Osteocyte (in vitro differentiated cells): ENCODE results near the gene WBP2. TPM values are rescaled to one million over a fixed set of nuclear protein-coding genes. Genes with fewer than 3 reads are reported as not detected.

Experiments used
- DNase-seq: peaks from one replicate; pipeline ENCODE4 v3.0.0; 2021; ENCODE audit warnings: mixed read lengths; ENCODE audit not compliant: unreplicated experiment; ENCODE audit errors: extremely low spot score
- H3K27ac Mint-ChIP-seq: one replicate; pipeline ENCODE4 v1.8.0; 2021; ENCODE audit warnings: mild to moderate bottlenecking, mixed read lengths; ENCODE audit not compliant: unreplicated experiment
- H3K27me3 Mint-ChIP-seq: one replicate; pipeline ENCODE4 v1.8.0; 2021; ENCODE audit warnings: mixed read lengths; ENCODE audit not compliant: unreplicated experiment
- H3K36me3 Mint-ChIP-seq: one replicate; pipeline ENCODE4 v1.8.0; 2021; ENCODE audit warnings: mixed read lengths; ENCODE audit not compliant: unreplicated experiment
- H3K4me1 Mint-ChIP-seq: one replicate; pipeline ENCODE4 v1.8.0; 2021; ENCODE audit warnings: mixed read lengths; ENCODE audit not compliant: unreplicated experiment
- H3K4me3 Mint-ChIP-seq: one replicate; pipeline ENCODE4 v1.8.0; 2021; ENCODE audit warnings: mild to moderate bottlenecking, moderate library complexity, mixed read lengths; ENCODE audit not compliant: unreplicated experiment
- H3K9me3 Mint-ChIP-seq: one replicate; pipeline ENCODE4 v1.8.0; 2021; ENCODE audit warnings: mixed read lengths; ENCODE audit not compliant: unreplicated experiment
- CTCF ChIP-seq: fragments of 200-600 bp; sonication (generic); IDR thresholded peaks from 2 replicates; pipeline ENCODE4 v1.5.0; 2021; ENCODE audit warnings: antibody characterized with exemption, mild to moderate bottlenecking, moderate library complexity
- total RNA-seq: library from RNA; stranded (reverse); gene quantifications from 2 replicates; pipeline ENCODE4 v1.2.1, GENCODE V29; 2021

Gene WBP2
- total RNA-seq, 1 donor from 2014 or later, result 88.2 TPM

- Mint-ChIP-seq H3K36me3 (peaks cover 7% of the 10 kb centered on the region), H3K9me3 (no peaks in the 10 kb centered on the region), H3K27ac (no peak overlapping the region), H3K4me3 (no peak overlapping the region), H3K4me1 (peaks cover 19% of the 10 kb centered on the region), H3K27me3 (no peaks in the 10 kb centered on the region)
- TF ChIP-seq CTCF, result no peak
- no peak for DNase-seq
Observed at GRCh38 chr17:75809631-75810111, 45.5 kb downstream of the WBP2 start.

GRCh38 chr17:75808905-75809621, 46.1 kb downstream of the WBP2 start:
- Mint-ChIP-seq H3K27ac (peak overlapping the region; percentile 70), H3K27me3 (no peaks in the 10 kb centered on the region), H3K4me3 (no peak overlapping the region), H3K4me1 (peaks cover 16% of the 10 kb centered on the region), H3K9me3 (no peaks in the 10 kb centered on the region), H3K36me3 (peaks cover 7% of the 10 kb centered on the region)
- TF ChIP-seq CTCF, result no peak
- DNase-seq, result no peak

GRCh38 chr17:75808549-75808904, 46.6 kb downstream of the WBP2 start:
- H3K9me3 Mint-ChIP-seq, result no peaks in the 10 kb centered on the region
- TF ChIP-seq CTCF, result no peak
- peak overlapping the region; percentile 70 for H3K27ac Mint-ChIP-seq
- H3K4me3 Mint-ChIP-seq, result no peak overlapping the region
- H3K27me3 Mint-ChIP-seq, result no peaks in the 10 kb centered on the region
- H3K36me3 Mint-ChIP-seq, result peaks cover 5% of the 10 kb centered on the region
- DNase-seq, result no peak
- peaks cover 16% of the 10 kb centered on the region for H3K4me1 Mint-ChIP-seq

- no peak for TF ChIP-seq CTCF
- no peak for DNase-seq
- no peak overlapping the region for H3K27ac Mint-ChIP-seq
- no peaks in the 10 kb centered on the region for H3K9me3 Mint-ChIP-seq
- H3K27me3 Mint-ChIP-seq, result no peaks in the 10 kb centered on the region
- H3K4me3 Mint-ChIP-seq, result no peak overlapping the region
- peaks cover 4% of the 10 kb centered on the region for H3K36me3 Mint-ChIP-seq
- H3K4me1 Mint-ChIP-seq, result peaks cover 16% of the 10 kb centered on the region
Observed at GRCh38 chr17:75807861-75808260, 47.3 kb downstream of the WBP2 start.

- no peaks in the 10 kb centered on the region for H3K9me3 Mint-ChIP-seq
- TF ChIP-seq CTCF, result no peak
- DNase-seq, result no peak
- peaks cover 16% of the 10 kb centered on the region for H3K4me1 Mint-ChIP-seq
- no peaks in the 10 kb centered on the region for H3K36me3 Mint-ChIP-seq
- no peaks in the 10 kb centered on the region for H3K27me3 Mint-ChIP-seq
- H3K4me3 Mint-ChIP-seq, result no peak overlapping the region
- H3K27ac Mint-ChIP-seq, result no peak overlapping the region
Observed at GRCh38 chr17:75806822-75807500, 48.2 kb downstream of the WBP2 start.
